B cell (primary cell): ENCODE data around the gene NFIB. TPM values are rescaled to one million over a fixed set of nuclear protein-coding genes. Genes with fewer than 3 reads are reported as not detected.

Experiments
- ATAC-seq: fragments of 200-7000 bp; cut with Tn5 transposase; one replicate; pipeline ENCODE4 v1.10.0; 2021; ENCODE audit warnings: low read depth, mild to moderate bottlenecking, moderate number of reproducible peaks, moderate library complexity
- CTCF ChIA-PET: fragments of 350-600 bp; sonication (Branson Sonifier 250); formaldehyde crosslinking; loops from one replicate; lab custom pipeline; 2021; ENCODE audit warnings: antibody characterized with exemption, inconsistent platforms; lab: Charles Lee
- POLR2A ChIA-PET: fragments of 350-600 bp; sonication (Branson Sonifier 250); formaldehyde crosslinking; loops from one replicate; lab custom pipeline; 2021; ENCODE audit warnings: antibody characterized with exemption; lab: Charles Lee
- DNase-seq: peaks from one replicate; pipeline ENCODE4 v3.0.0; 2013
- H2AFZ ChIP-seq: 2 replicates; pipeline ENCODE4 v1.6.1; 2012; ENCODE audit warnings: mild to moderate bottlenecking, low read depth, low read length; ENCODE audit not compliant: insufficient read depth, poor library complexity, severe bottlenecking
- H3K27ac ChIP-seq, 2 donors: 1 replicate in 1 of 2; 2 replicates in 1 of 2; pipeline ENCODE4 v1.5.1; 2012 to 2013; ENCODE audit warnings: low read length in 2 of 2, mild to moderate bottlenecking in 2 of 2, moderate library complexity in 1 of 2
- H3K27me3 ChIP-seq, 4 experiments: fragments of 200-600 bp in 1 of 4; sonication (generic) in 1 of 4; replicated peaks in 1 of 4; 1 replicate in 2 of 4; 2 replicates in 2 of 4; pipeline versions ENCODE4 v1.6.1 to v1.7.0; 2013 to 2016; ENCODE audit warnings: low read length in 3 of 4, mild to moderate bottlenecking in 2 of 4, mixed read lengths in 1 of 4, moderate library complexity in 1 of 4; ENCODE audit not compliant: insufficient read depth in 4 of 4, control insufficient read depth in 3 of 4; ENCODE audit errors: control extremely low read depth in 1 of 4
- H3K36me3 ChIP-seq, 2 experiments: replicated peaks in 1 of 2; 1 replicate in 1 of 2; 2 replicates in 1 of 2; pipeline versions ENCODE4 v1.6.1 to v1.7.1; 2013; ENCODE audit warnings: low read length in 1 of 2; ENCODE audit not compliant: insufficient read depth in 2 of 2, control insufficient read depth in 1 of 2; ENCODE audit errors: control extremely low read depth in 1 of 2, extremely low read depth in 1 of 2
- H3K4me1 ChIP-seq, 2 donors: fragments of 200-600 bp in 1 of 2; sonication (generic) in 1 of 2; 1 replicate in 1 of 2; 2 replicates in 1 of 2; pipeline versions ENCODE4 v1.5.1 to v1.6.1; 2013 to 2017; ENCODE audit warnings: low read length in 2 of 2; ENCODE audit not compliant: control insufficient read depth in 2 of 2, insufficient read depth in 2 of 2
- H3K4me2 ChIP-seq: replicated peaks from 2 replicates; pipeline ENCODE3; 2012; ENCODE audit warnings: mild to moderate bottlenecking, low read depth, low read length; ENCODE audit not compliant: poor library complexity, severe bottlenecking
- H3K4me3 ChIP-seq, 5 experiments: fragments of 200-600 bp in 1 of 5; sonication (generic) in 1 of 5; 1 replicate in 3 of 5; 2 replicates in 2 of 5; pipeline versions ENCODE4 v1.5.1 to v1.7.0; 2011 to 2016; ENCODE audit warnings: low read length in 4 of 5, mild to moderate bottlenecking in 4 of 5, low read depth in 2 of 5, control low read depth in 1 of 5, moderate library complexity in 1 of 5; ENCODE audit not compliant: insufficient read depth in 1 of 5; ENCODE audit errors: control extremely low read depth in 1 of 5, extremely low read depth in 1 of 5
- H3K79me2 ChIP-seq: fragments of 200-600 bp; sonication (generic); one replicate; pipeline ENCODE4 v1.6.0; 2016; ENCODE audit warnings: low read length; ENCODE audit not compliant: control insufficient read depth, insufficient read depth
- H3K9ac ChIP-seq: fragments of 200-600 bp; sonication (generic); 2 replicates; pipeline ENCODE4 v1.6.1; 2017; ENCODE audit warnings: mild to moderate bottlenecking, low read length, moderate library complexity
- H3K9me3 ChIP-seq, 3 donors: one replicate each; pipeline versions ENCODE4 v1.6.1 to v1.7.1; 2013; ENCODE audit warnings: low read length in 2 of 3; ENCODE audit not compliant: control insufficient read depth in 2 of 3, insufficient read depth in 1 of 3; ENCODE audit errors: control extremely low read depth in 1 of 3
- H4K20me1 ChIP-seq: 2 replicates; pipeline ENCODE4 v1.6.0; 2012; ENCODE audit warnings: mild to moderate bottlenecking, low read length; ENCODE audit not compliant: insufficient read depth, control insufficient read depth, poor library complexity, severe bottlenecking
- H3K27ac Mint-ChIP-seq: one replicate; pipeline ENCODE4 v1.8.0; 2021; ENCODE audit warnings: mixed read lengths
- H3K27me3 Mint-ChIP-seq: one replicate; pipeline ENCODE4 v1.8.0; 2021; ENCODE audit warnings: mixed read lengths
- H3K4me1 Mint-ChIP-seq: one replicate; pipeline ENCODE4 v1.8.0; 2021; ENCODE audit warnings: mixed read lengths
- H3K4me3 Mint-ChIP-seq: one replicate; pipeline ENCODE4 v1.8.0; 2021; ENCODE audit warnings: mixed read lengths
- H3K9me3 Mint-ChIP-seq: one replicate; pipeline ENCODE4 v1.8.0; 2022; ENCODE audit warnings: mixed read lengths; ENCODE audit not compliant: insufficient read depth
- CTCF ChIP-seq: fragments of 200-600 bp; IDR thresholded peaks from one replicate; pipeline ENCODE4 v1.8.0; 2022; ENCODE audit warnings: antibody characterized with exemption, mild to moderate bottlenecking
- EZH2 ChIP-seq: IDR thresholded peaks from 2 replicates; pipeline ENCODE4 v1.6.1; 2012; ENCODE audit warnings: borderline replicate concordance, low read depth, mild to moderate bottlenecking, moderate library complexity, low read length; ENCODE audit not compliant: insufficient read depth, poor library complexity, severe bottlenecking
- WGBS: methylation state at CpG from one replicate; pipeline ENCODE4 v1.1.5; 2013; ENCODE audit warnings: missing lambda C conversion rate; ENCODE audit not compliant: insufficient coverage; 5-methylcytosine and 5-hydroxymethylcytosine counted together
- intact Hi-C: fragments of 100-400 bp; cut with micrococcal nuclease; formaldehyde crosslinking; loops from one replicate; pipeline ENCODE4 v1.10.0; 2022
- polyA plus RNA-seq: library from polyadenylated mRNA; depleted of rRNA; stranded (reverse); fragments of >200 nt; gene quantifications from 2 replicates; pipeline ENCODE4 v1.2.3, GENCODE V29; 2012
- total RNA-seq, 2 donors: library from RNA; stranded (reverse); fragments of 120-200 nt in 1 of 2; gene quantifications; 1 replicate in 1 of 2; 2 replicates in 1 of 2; pipeline versions ENCODE4 v1.2.3 to v1.2.4, GENCODE V29; 2013 to 2022

NFIB gene
- total and polyA plus RNA-seq, 2 donors (not counting 1 experiment from before 2014, with no cell fraction given), result not detected

GRCh38 chr9:14286121-14286520 lies 27.8 kb downstream of the NFIB start:
- Histone ChIP-seq H3K4me3 (no peak overlapping the region), H3K27ac (no peak overlapping the region), H4K20me1 (no peaks in the 10 kb centered on the region), H3K36me3 (no peaks in the 10 kb centered on the region), H3K27me3 (peaks cover 0 to 6% (median 0%) of the 10 kb centered on the region in 4 experiments), H3K4me2 (no peak overlapping the region), H2AFZ (no peak overlapping the region), H3K9me3 (no peaks in the 10 kb centered on the region), H3K9ac (no peak overlapping the region), H3K4me1 (no peaks in the 10 kb centered on the region), H3K79me2 (no peaks in the 10 kb centered on the region)
- H3K4me1 Mint-ChIP-seq, result no peaks in the 10 kb centered on the region
- ChIA-PET CTCF (no interaction called here), POLR2A (no interaction called here)
- H3K27ac Mint-ChIP-seq, result no peak overlapping the region
- DNase-seq, result no peak
- H3K4me3 Mint-ChIP-seq, result no peak overlapping the region
- intact Hi-C loops, result no loop called here
- ATAC-seq, result no peak
- TF ChIP-seq EZH2 (no peak), CTCF (no peak)
- no CpG with 5 or more reads among the region's 1 CpG for WGBS
- H3K9me3 Mint-ChIP-seq, result no peaks in the 10 kb centered on the region
- peaks cover 8% of the 10 kb centered on the region for H3K27me3 Mint-ChIP-seq

- no peak for ATAC-seq
- Histone ChIP-seq H3K4me1 (no peaks in the 10 kb centered on the region), H3K4me2 (no peak overlapping the region), H3K27me3 (peaks cover 0 to 6% (median 0%) of the 10 kb centered on the region in 4 experiments), H3K79me2 (no peaks in the 10 kb centered on the region), H3K27ac (no peak overlapping the region), H3K9me3 (no peaks in the 10 kb centered on the region), H3K9ac (no peak overlapping the region), H3K36me3 (no peaks in the 10 kb centered on the region), H2AFZ (no peak overlapping the region), H3K4me3 (no peak overlapping the region), H4K20me1 (no peaks in the 10 kb centered on the region)
- peaks cover 16% of the 10 kb centered on the region for H3K27me3 Mint-ChIP-seq
- H3K9me3 Mint-ChIP-seq, result no peaks in the 10 kb centered on the region
- H3K27ac Mint-ChIP-seq, result no peak overlapping the region
- no peaks in the 10 kb centered on the region for H3K4me1 Mint-ChIP-seq
- ChIA-PET CTCF (no interaction called here), POLR2A (no interaction called here)
- no CpG with 5 or more reads among the region's 1 CpG for WGBS
- DNase-seq, result no peak
- TF ChIP-seq EZH2 (no peak), CTCF (no peak)
- intact Hi-C loops, result no loop called here
- H3K4me3 Mint-ChIP-seq, result no peak overlapping the region
These were observed 30.7 kb downstream of the NFIB start for GRCh38 chr9:14283276-14283675.
